Measurements from ENCODE around the gene XKR8.

The XKR8 gene

DNA sequence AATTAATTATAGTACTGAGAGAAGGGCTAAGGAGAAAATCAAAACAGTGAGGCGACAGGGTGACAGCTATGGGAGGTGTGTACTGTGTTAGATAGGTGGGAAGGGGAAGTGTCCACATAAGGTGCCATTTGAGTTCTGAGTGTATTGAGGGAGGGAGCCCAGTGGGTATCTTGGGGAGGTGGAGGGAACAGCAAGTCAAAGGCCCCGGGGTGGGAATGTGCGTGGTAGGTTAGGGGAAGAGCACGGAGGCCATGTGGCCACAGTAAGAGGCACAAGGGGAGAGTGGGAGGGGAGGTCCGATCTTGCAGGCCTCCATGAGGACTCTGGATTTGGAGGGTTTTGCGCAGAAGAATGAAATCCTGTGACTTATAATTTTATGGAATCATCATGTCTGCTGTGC is 3.0 kb upstream of the XKR8 start:
- no peak for DNase-seq

DNA sequence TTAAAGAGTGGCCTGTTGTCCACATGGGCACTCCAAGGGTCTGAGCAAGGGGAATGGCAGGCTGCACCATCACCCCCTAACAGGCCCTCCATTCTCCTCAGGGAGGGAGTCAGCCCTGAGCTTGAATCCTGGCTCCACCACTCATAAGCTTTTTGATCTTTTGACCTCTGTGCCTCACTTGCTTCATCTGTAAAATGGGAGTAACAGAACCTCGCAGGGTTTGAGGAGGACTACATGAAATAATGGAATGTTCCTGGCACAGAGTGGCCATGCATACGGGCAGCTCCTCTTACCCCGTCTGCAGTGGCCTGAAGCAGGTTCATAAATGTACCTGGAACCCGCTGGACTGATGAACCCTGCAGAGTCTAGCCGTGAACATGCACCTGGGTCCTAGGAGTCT is 2.1 kb upstream of the XKR8 start:
- no peak for DNase-seq

DNA sequence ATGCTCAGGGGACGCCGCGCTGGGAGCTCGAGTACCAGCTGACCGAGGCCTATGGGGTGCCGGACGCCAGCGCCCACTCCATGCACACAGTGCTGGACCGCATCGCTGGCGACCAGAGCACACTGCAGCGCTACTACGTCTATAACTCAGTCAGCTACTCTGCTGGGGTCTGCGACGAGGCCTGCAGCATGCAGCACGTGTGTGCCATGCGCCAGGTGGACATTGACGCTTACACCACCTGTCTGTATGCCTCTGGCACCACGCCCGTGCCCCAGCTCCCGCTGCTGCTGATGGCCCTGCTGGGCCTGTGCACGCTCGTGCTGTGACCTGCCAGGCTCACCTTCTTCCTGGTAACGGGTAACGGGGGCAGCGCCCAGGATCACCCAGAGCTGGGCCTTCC is 1.3 kb upstream of the XKR8 start:
- DNase-seq: no peak

DNA sequence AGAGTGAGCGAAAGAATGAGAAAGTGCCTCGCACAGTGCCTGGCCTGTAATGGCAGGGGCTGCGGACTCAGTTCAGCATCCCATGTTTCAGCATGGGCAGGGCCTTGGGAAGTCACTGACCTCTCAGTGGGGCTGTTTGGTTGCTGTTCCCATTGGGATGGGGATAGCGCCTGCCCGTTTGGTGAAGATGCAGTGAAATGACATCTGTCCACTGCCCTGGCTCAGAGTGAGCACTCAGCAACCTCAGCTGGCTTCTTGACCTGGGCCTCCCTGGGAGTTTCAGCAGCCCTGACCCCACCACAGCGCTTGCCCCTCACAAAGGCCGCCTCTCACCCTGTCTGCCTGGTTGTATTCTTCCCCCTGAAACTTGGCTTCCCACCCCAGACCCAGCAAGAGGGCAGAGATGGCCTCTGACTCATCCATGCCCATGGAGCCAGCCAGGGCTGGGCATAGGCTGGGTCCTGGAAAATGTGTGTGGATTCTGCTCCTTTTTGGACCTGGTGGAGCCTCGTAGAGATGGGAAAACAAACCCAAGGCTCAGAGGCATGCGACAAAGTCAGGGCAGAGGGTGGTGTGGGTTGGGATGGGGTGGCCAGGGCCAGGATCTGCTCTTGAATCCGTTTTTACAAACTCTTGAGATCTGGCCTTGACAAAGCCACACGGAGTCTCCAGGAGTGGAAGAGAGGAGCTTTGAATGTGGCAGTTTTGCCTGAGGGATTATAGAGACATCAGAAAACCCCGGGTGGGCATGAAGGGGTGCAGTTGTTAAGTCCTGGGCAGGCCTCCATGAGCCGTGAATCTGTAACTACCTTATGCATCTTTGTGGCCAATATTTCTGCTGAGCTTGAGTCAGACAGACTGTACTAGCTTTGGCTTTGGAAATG is 1.2 kb downstream of the XKR8 start:
- no peak for DNase-seq

- no peak for DNase-seq
Measured at GRCh38 chr1:27961646-27962221, 2.0 kb downstream of the XKR8 start.

DNA sequence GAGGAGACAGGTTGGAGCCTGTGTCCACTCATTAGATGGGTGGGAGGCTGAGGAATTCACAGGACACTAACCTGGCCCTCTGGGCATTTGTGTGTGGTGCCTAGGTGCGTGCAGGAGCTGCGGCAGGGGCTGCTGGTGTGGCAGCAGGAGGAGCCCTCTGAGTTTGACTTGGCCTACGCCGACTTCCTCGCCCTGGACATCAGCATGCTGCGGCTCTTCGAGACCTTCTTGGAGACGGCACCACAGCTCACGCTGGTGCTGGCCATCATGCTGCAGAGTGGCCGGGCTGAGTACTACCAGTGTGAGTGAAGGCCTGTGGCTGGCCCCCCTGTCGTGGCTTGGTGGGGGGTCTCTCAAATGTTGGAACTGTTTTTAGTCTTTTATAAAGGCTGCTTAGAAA is 3.6 kb downstream of the XKR8 start:
- DNase-seq: no peak

DNA sequence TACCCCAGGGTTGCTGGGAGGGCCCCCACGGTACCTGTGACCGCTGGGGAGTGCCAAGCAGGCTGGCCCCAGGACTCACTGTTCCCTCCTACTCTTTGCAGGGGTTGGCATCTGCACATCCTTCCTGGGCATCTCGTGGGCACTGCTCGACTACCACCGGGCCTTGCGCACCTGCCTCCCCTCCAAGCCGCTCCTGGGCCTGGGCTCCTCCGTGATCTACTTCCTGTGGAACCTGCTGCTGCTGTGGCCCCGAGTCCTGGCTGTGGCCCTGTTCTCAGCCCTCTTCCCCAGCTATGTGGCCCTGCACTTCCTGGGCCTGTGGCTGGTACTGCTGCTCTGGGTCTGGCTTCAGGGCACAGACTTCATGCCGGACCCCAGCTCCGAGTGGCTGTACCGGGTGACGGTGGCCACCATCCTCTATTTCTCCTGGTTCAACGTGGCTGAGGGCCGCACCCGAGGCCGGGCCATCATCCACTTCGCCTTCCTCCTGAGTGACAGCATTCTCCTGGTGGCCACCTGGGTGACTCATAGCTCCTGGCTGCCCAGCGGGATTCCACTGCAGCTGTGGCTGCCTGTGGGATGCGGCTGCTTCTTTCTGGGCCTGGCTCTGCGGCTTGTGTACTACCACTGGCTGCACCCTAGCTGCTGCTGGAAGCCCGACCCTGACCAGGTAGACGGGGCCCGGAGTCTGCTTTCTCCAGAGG is 6.8 kb downstream of the XKR8 start:
- no peak for DNase-seq

DNA sequence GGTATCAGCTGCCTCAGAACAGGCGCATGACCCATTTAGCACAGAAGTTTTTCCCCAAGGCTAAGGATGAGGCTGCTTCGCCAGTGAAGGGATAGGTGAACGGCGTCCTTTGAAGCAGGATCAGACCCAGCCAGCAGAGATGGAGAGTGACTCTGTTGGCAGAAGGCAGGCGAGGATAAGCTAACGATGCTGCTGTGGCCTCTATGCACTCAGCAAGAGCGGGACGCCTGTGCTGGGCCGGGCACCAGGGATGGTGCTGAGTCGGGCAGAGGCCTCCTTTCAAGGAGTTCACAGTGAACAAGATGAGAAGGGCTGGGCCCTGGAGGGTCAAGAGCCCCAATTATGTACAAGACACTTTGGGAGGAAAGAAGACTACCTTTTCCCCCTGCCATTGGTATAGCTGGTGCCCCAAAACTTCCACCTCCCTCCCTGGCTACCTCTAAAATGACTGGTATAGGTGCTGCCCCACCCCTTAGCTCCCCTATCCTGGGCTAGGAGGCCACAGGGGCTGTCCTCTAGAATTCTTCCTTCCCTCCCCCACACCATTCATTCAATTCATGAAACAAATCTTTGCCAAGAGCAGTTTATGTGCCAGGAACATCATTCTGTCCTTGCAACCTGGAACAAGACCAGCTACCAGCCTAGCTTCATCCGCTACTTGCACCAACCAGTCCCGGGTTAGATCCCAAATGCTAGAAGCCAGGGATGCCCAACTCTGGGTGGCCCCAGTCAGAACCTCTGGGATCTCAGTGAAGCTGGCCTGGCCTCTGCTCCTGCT is 7.5 kb downstream of the XKR8 start:
- DNase-seq: no peak

DNA sequence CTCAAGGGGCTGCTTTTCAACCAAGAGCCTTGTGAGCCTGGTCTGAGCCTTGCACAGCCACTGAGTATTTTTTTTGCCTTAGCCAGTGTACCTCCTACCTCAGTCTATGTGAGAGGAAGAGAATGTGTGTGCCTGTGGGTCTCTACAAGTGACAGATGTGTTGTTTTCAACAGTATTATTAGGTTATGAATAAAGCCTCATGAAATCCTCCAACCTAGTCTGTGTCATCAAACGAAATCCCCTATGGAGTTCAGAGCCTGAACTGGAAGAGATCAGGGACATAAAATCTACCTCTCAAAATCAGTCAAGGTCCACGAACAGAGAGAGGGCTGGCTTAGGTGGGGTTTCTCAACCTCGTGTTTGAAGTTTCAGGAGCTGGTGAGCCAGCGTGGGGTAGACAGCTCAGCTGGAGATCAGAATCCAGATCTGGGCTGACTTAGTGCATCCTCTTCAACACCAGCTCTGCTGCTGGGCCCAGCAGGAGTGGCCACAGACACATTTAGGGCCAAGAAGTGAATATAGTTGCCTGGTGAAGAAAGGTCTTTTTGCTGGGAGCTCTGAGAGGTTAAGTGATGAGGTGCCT is 8.2 kb downstream of the XKR8 start:
- DNase-seq: no peak

- no peak for DNase-seq
Measured at GRCh38 chr1:27968692-27969091, 8.9 kb downstream of the XKR8 start.

DNA sequence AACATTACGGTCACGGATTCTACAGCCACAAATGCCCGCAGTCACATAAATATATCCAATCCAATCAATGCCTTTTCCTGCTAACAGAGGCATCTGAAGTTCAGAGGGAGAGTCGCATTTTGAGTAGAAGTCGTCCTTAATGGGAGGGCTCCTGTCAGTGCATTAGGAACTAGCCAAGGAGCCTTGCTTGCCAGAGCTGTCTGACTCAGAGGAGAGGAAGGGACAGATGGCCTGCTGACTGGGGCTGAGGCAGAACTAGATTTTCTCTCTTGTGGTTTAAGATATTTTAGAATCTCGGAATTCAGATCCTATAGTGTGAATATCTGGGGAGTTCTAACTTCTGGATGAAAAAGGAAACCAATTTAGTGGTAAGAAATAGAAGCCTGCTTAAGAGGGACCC is 10.6 kb downstream of the XKR8 start:
- DNase-seq: no peak

DNA sequence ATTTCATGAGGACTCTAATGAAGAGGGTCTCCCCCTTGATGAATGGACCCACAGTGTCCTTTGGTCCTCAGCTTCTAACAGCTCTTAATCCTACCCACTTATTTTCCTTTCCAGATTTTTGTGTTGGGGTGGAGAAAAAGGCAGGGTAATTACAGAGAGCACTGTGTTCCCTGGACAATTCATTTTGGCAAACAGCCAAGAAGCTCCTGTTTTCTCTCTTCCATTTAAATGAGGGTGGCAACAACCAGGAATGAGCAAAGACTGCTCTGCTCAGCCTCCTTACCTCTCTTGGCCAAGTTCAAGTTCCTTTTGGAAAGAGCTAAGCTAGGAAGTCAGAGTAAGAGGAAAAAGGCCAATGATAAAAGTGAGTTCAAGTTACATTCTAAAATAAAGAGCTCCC is 11.9 kb downstream of the XKR8 start:
- no peak for DNase-seq

DNA sequence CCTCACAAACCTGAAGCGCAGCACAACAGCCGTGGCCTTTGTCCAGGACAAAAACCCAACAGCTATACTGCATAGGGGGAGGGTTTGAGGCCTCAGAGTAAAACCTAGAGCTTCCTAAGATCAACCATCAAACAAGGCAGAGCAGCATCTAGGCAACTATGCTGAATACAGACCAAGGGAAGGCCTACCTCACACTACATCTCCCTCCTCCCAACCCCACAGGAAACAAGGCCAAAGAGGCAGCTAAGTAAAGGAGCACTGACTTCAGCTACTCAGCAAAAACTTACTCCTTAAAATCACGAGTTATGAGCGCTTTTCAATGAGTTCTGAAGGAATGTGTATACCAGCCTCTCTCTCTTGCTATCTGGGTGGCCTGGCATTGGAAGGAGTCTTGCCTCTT is 12.4 kb downstream of the XKR8 start:
- DNase-seq: no peak

DNA sequence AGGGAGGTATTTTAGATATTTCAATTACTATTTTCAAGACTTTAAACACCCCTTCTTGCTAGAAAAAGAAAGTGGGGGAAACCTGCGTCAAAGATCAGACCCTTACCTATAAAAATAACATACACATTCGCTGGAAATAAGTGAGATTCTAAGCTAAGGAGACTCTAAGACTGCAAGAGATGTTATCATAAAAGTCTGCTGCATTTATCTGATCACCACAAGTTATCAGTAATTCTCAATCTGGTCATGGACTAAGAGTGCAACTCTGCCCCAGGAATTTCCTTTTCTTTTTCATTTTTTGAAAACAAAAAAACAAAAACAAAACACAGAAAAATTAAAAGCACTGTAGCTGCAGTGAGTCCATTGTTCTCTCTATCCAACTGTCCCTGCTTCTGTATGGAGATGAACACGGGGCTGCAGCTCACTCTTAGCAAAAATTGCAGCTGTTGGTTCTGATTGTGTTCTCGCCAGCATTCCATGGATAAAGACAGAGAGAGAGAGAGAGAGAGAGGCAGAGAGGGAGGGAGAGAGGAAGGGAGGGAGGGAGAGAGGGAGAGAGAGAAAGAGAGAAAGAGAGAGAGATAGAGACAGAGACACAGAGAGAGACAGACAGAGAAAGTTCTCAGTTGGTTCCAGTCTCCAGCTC is 14.1 kb downstream of the XKR8 start:
- DNase-seq: no peak

DNA sequence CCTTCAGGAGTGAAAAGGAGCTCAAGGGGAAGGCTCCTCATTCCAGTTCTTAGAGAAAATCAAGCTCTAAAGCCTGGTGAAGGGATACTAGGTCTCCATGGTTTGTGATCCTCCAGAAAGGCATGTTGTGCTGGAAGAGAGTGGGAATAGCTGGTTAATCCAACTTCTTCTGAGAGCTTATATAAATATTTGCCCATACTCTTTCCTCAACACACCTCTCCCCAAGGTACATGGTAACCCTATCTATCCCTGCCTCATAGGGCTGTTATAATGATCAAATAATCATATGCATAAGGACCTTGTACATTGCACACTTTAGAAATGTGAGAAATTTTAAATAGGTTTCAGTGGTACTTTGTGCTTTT is 14.6 kb downstream of the XKR8 start:
- no peak for DNase-seq

GRCh38 chr1:27979151-27979858 is 19.5 kb downstream of the XKR8 start:
- peak; percentile 70 for DNase-seq

DNA sequence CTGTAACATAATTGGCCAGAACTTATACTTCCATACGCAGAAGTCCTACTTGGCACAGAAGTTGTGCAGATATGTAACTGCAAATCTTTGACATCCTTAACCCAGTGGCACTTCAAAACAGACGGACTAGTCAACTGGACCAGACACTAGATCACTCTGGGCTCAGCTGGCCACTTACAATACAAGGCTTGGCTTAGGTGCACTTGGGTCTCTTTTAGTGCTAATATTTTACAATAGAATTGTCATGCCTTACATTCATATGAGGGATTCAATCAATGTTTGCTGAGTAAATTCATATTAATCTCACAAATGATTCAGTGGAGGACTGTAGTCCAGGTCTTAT is 20.1 kb downstream of the XKR8 start:
- no peak for DNase-seq

GRCh38 chr1:27980216-27980845 is 20.6 kb downstream of the XKR8 start:
- no peak for DNase-seq

GRCh38 chr1:27981145-27981544 is 21.4 kb downstream of the XKR8 start:
- DNase-seq: no peak

- peak; percentile 19 for DNase-seq
Measured at GRCh38 chr1:27990920-27991537, 31.3 kb downstream of the XKR8 start.

DNA sequence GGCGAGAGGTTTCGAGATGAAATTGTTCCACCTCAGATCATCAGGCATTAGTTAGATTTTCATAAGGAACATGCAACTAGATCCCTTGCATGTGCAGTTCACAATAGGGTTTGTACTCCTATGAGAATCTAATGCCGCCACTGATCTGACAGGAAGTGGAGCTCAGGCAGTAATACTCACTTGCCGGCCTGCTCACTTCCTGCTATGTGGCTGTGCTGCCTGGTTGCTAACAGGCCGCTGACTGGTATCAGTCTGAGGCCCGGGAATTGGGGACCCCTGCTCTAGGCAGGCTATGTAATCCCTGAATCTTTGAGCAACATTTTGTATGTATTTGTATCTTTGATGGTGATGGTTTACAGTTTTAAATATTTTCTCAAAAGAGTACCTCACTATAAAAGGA is 32.5 kb downstream of the XKR8 start:
- peak; percentile 62 for DNase-seq

Measured in CD4-positive, alpha-beta T cell treated with Interleukin-17A for 1 hour (primary cell).